Stimulated activated CD4-positive, alpha-beta T cell treated with anti-CD3 and anti-CD28 coated beads, Interleukin-4, amount 100 ng/mL, for 4 hours (primary cell): ENCODE data around the gene DHX15.

ENCODE experiments used
- DNase-seq, 2 experiments: peaks; one replicate each; pipeline ENCODE4 v3.0.0-alpha.2; 2020

Gene DHX15

GRCh38 chr4:24584211-24584850, at the start of gene DHX15:
DHX15 (minus strand) TSS chr4:24584554; CDS start chr4:24584393, 161 bp downstream.
- peak; percentile 94 to 95 for DNase-seq

- DNase-seq, result no peak
Measured at GRCh38 chr4:24632011-24632410, 47.7 kb upstream of the DHX15 start.

GRCh38 chr4:24630937-24631336, 46.6 kb upstream of the DHX15 start:
- DNase-seq, result no peak

- no peak for DNase-seq
Measured at GRCh38 chr4:24625091-24625490, 40.7 kb upstream of the DHX15 start.

GRCh38 chr4:24624381-24624780, 40.0 kb upstream of the DHX15 start:
- no peak for DNase-seq

- DNase-seq, result no peak
Measured at GRCh38 chr4:24622146-24622834, 37.9 kb upstream of the DHX15 start.

- DNase-seq, result no peak
Measured at GRCh38 chr4:24615977-24616376, 31.6 kb upstream of the DHX15 start.

- no peak for DNase-seq
Measured at GRCh38 chr4:24614881-24615280, 30.5 kb upstream of the DHX15 start.

- no peak for DNase-seq
Measured at GRCh38 chr4:24613502-24613901, 29.1 kb upstream of the DHX15 start.

GRCh38 chr4:24611575-24611974, 27.2 kb upstream of the DHX15 start:
- DNase-seq, result no peak

GRCh38 chr4:24607334-24607733, 23.0 kb upstream of the DHX15 start:
- no peak for DNase-seq

- no peak for DNase-seq
Measured at GRCh38 chr4:24605216-24605615, 20.9 kb upstream of the DHX15 start.

- DNase-seq, result no peak
Measured at GRCh38 chr4:24604558-24605214, 20.3 kb upstream of the DHX15 start.

- no peak for DNase-seq
Measured at GRCh38 chr4:24603343-24603742, 19.0 kb upstream of the DHX15 start.

- DNase-seq, result no peak
Measured at GRCh38 chr4:24601121-24601520, 16.8 kb upstream of the DHX15 start.

- no peak for DNase-seq
Measured at GRCh38 chr4:24599275-24599674, 14.9 kb upstream of the DHX15 start.

GRCh38 chr4:24598025-24598424, 13.7 kb upstream of the DHX15 start:
- no peak for DNase-seq

GRCh38 chr4:24595659-24596058, 11.3 kb upstream of the DHX15 start:
- no peak for DNase-seq

GRCh38 chr4:24594887-24595286, 10.5 kb upstream of the DHX15 start:
- DNase-seq, result no peak

- DNase-seq, result no peak
Measured at GRCh38 chr4:24589448-24589847, 5.1 kb upstream of the DHX15 start.

GRCh38 chr4:24588216-24588954, 4.0 kb upstream of the DHX15 start:
- DNase-seq, result no peak

- peak; percentile 28 to 42 for DNase-seq
Measured at GRCh38 chr4:24583451-24584210, 723 bp downstream of the DHX15 start.
